Natural killer cell (primary cell): ENCODE measurements around the gene IL1RAPL1. TPM values are rescaled to one million over a fixed set of nuclear protein-coding genes. Genes with fewer than 3 reads are reported as not detected.

Experiments
- ATAC-seq, 3 donors: fragments of 150-1000 bp in 2 of 3; fragments of 200-7000 bp in 1 of 3; cut with Tn5 transposase; 1 replicate in 1 of 3; 2 replicates in 2 of 3; pipeline ENCODE4 v1.10.0; 2021; ENCODE audit warnings: mild to moderate bottlenecking in 2 of 3, moderate library complexity in 2 of 3
- DNase-seq, 2 donors: peaks; one replicate each; pipeline versions ENCODE4 v3.0.0 to v3.0.0-alpha.2; 2013 to 2021; ENCODE audit warnings: mixed read lengths in 1 of 2
- H3K27ac ChIP-seq: one replicate; pipeline ENCODE4 v1.5.1; 2013; ENCODE audit warnings: mild to moderate bottlenecking, low read length
- H3K27me3 ChIP-seq: one replicate; pipeline ENCODE4 v1.6.1; 2013; ENCODE audit warnings: low read length; ENCODE audit not compliant: control insufficient read depth, insufficient read depth
- H3K36me3 ChIP-seq: one replicate; pipeline ENCODE4 v1.6.1; 2013; ENCODE audit warnings: low read length; ENCODE audit not compliant: control insufficient read depth, insufficient read depth
- H3K4me1 ChIP-seq: one replicate; pipeline ENCODE4 v1.6.1; 2013; ENCODE audit warnings: low read length; ENCODE audit not compliant: control insufficient read depth, insufficient read depth
- H3K4me3 ChIP-seq: one replicate; pipeline ENCODE4 v1.5.1; 2013; ENCODE audit warnings: low read length
- H3K9me3 ChIP-seq: one replicate; pipeline ENCODE4 v1.6.1; 2013; ENCODE audit warnings: low read length; ENCODE audit not compliant: control insufficient read depth, insufficient read depth
- H3K27ac Mint-ChIP-seq, 2 donors: one replicate each; pipeline ENCODE4 v1.8.0; 2022; ENCODE audit warnings: mild to moderate bottlenecking in 2 of 2, mixed read lengths in 2 of 2, moderate library complexity in 1 of 2
- H3K27me3 Mint-ChIP-seq, 2 donors: one replicate each; pipeline ENCODE4 v1.8.0; 2022; ENCODE audit warnings: low read depth in 2 of 2, mixed read lengths in 2 of 2
- H3K36me3 Mint-ChIP-seq: one replicate; pipeline ENCODE4 v1.8.0; 2022; ENCODE audit warnings: mixed read lengths
- H3K4me1 Mint-ChIP-seq, 2 donors: one replicate each; pipeline ENCODE4 v1.8.0; 2022; ENCODE audit warnings: mixed read lengths in 2 of 2
- H3K4me3 Mint-ChIP-seq: one replicate; pipeline ENCODE4 v1.8.0; 2022; ENCODE audit warnings: mild to moderate bottlenecking, moderate library complexity, mixed read lengths
- H3K9me3 Mint-ChIP-seq, 2 donors: one replicate each; pipeline ENCODE4 v1.8.0; 2022; ENCODE audit warnings: mixed read lengths in 2 of 2
- WGBS: methylation state at CpG from one replicate; pipeline ENCODE4 v1.1.7; 2013; ENCODE audit warnings: missing lambda C conversion rate; ENCODE audit not compliant: insufficient coverage; 5-methylcytosine and 5-hydroxymethylcytosine counted together
- intact Hi-C: fragments of 100-400 bp; cut with micrococcal nuclease; formaldehyde crosslinking; loops from one replicate; pipeline ENCODE4 v1.14.2; 2022
- total RNA-seq, 4 donors: library from RNA; stranded (reverse); fragments of 120-200 nt in 1 of 4; gene quantifications; one replicate each; pipeline versions ENCODE4 v1.2.3 to v1.2.4, GENCODE V29; 2013 to 2022
- TF ChIP-seq, protein P1 (sequence below): fragments of 200-600 bp; IDR thresholded peaks from one replicate; pipeline ENCODE4 v1.8.0; 2022; ENCODE audit warnings: antibody characterized with exemption

Gene IL1RAPL1
- total RNA-seq, 3 donors from 2014 or later (not counting 1 experiment from before 2014, with no cell fraction given) = not detected

DNA sequence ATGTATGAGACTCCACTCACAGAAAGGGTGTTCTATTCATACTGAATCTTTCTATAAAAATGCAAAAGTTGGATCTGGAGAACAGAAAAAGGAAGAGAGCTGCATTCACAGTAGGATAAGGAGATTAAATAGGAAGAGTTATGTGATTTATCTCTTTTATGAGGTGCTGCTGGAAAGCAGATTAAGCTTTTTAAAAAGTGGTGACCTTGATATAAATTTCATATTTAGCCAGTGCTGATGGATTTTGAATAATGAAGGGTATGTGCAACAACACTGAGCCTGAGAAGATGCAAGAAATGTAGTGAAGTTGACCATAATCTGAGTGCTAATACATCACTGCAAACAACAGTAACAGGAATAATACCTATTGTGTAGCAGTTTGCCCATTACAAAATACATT lies 795.6 kb downstream of the IL1RAPL1 start:
- TF ChIP-seq, protein P1, sequence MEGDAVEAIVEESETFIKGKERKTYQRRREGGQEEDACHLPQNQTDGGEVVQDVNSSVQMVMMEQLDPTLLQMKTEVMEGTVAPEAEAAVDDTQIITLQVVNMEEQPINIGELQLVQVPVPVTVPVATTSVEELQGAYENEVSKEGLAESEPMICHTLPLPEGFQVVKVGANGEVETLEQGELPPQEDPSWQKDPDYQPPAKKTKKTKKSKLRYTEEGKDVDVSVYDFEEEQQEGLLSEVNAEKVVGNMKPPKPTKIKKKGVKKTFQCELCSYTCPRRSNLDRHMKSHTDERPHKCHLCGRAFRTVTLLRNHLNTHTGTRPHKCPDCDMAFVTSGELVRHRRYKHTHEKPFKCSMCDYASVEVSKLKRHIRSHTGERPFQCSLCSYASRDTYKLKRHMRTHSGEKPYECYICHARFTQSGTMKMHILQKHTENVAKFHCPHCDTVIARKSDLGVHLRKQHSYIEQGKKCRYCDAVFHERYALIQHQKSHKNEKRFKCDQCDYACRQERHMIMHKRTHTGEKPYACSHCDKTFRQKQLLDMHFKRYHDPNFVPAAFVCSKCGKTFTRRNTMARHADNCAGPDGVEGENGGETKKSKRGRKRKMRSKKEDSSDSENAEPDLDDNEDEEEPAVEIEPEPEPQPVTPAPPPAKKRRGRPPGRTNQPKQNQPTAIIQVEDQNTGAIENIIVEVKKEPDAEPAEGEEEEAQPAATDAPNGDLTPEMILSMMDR = no peak
- Mint-ChIP-seq H3K36me3 (peaks cover 6% of the 10 kb centered on the region), H3K4me3 (no peak overlapping the region), H3K9me3 (peaks cover 4 to 6% of the 10 kb centered on the region in 2 donors), H3K4me1 (no peaks in the 10 kb centered on the region), H3K27ac (no peak overlapping the region), H3K27me3 (no peaks in the 10 kb centered on the region)
- H3K4me1 ChIP-seq = no peaks in the 10 kb centered on the region
- no peak for DNase-seq
- no peak overlapping the region for H3K27ac ChIP-seq
- peaks cover 5% of the 10 kb centered on the region for H3K9me3 ChIP-seq
- H3K27me3 ChIP-seq = no peaks in the 10 kb centered on the region
- ATAC-seq = no peak
- H3K36me3 ChIP-seq = no peaks in the 10 kb centered on the region
- H3K4me3 ChIP-seq = no peak overlapping the region
- intact Hi-C loops = no loop called here

DNA sequence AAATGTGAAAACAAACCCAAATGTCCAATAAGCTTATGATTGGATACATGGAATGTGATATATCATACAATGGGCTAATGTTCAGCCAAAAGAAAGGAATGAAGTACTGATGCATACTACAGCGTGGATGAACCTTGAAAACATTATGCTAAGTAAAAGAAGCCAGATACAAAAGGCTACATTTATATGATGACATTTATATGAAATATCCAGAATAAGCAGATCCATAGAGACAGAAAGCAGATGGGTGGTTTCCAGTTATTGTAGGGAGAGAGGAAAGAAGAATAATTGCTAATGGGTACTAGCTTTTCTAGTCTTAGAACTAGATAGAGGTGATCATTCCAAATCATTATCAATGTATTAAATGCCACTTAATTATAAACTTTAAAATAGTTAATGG lies 801.3 kb downstream of the IL1RAPL1 start:
- 80% methylated on average over 1 of the region's 1 CpG for WGBS
- Mint-ChIP-seq H3K36me3 (peaks cover 6% of the 10 kb centered on the region), H3K9me3 (peaks cover 5 to 8% of the 10 kb centered on the region in 2 donors), H3K4me1 (no peaks in the 10 kb centered on the region), H3K27ac (no peak overlapping the region), H3K4me3 (no peak overlapping the region), H3K27me3 (no peaks in the 10 kb centered on the region)
- Histone ChIP-seq H3K9me3 (no peaks in the 10 kb centered on the region), H3K36me3 (no peaks in the 10 kb centered on the region), H3K4me3 (no peak overlapping the region), H3K27ac (no peak overlapping the region), H3K4me1 (no peaks in the 10 kb centered on the region), H3K27me3 (no peaks in the 10 kb centered on the region)
- intact Hi-C loops = no loop called here
- no peak for ATAC-seq
- DNase-seq = no peak
- TF ChIP-seq, protein P1 = no peak

DNA sequence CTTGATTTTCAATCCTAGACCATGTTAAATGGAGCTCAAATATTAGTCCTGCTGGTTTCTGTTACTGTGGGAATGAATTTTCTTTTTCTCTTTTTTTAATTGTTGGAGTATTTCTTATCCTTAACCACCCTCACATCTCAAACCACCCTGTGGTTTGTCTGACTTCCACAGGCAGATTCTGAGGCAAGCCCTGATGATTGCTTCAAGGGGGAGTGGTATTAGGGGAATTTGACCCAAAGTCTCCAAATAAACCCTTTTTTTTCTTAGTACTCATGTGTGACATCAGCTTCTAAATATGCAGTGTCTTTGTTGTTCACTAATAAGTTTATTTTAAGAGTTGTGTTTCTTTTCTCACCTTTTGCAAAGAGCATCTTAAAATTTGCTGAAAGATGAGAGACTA lies 810.3 kb downstream of the IL1RAPL1 start:
- peaks cover 0 to 2% of the 10 kb centered on the region in 2 donors for H3K9me3 Mint-ChIP-seq
- H3K27ac ChIP-seq = no peak overlapping the region
- H3K27ac Mint-ChIP-seq = no peak overlapping the region
- H3K27me3 Mint-ChIP-seq = no peaks in the 10 kb centered on the region
- no peak for DNase-seq
- TF ChIP-seq, protein P1 = no peak
- no peak overlapping the region for H3K4me3 Mint-ChIP-seq
- intact Hi-C loops = no loop called here
- no peak for ATAC-seq
- no peak overlapping the region for H3K4me3 ChIP-seq
- H3K36me3 Mint-ChIP-seq = no peaks in the 10 kb centered on the region
- no peaks in the 10 kb centered on the region for H3K4me1 Mint-ChIP-seq
- H3K36me3 ChIP-seq = no peaks in the 10 kb centered on the region
- H3K4me1 ChIP-seq = no peaks in the 10 kb centered on the region
- no peaks in the 10 kb centered on the region for H3K27me3 ChIP-seq
- H3K9me3 ChIP-seq = no peaks in the 10 kb centered on the region

DNA sequence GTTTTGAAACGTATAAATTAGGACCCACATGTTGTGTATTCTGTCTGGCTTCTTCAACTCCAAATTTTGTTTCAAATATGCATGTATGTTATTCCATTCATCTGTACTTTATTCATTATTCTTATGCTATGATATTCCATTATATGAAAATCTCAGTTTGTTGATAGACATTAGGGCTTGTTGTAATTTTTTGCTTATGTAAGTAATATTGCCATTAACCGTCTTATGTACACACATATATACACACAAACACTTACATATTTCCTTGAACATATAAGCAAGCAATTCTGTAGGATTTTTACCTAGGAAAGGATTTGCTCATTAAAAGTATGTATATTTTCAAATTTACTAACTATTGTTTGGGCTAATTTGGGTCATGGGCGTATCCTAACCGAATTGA lies 820.1 kb downstream of the IL1RAPL1 start:
- intact Hi-C loops = no loop called here
- no peak overlapping the region for H3K27ac ChIP-seq
- no peak overlapping the region for H3K27ac Mint-ChIP-seq
- no peaks in the 10 kb centered on the region for H3K27me3 Mint-ChIP-seq
- no peaks in the 10 kb centered on the region for H3K36me3 Mint-ChIP-seq
- no peaks in the 10 kb centered on the region for H3K9me3 ChIP-seq
- DNase-seq (no peak), ATAC-seq (no peak)
- H3K4me1 Mint-ChIP-seq = no peaks in the 10 kb centered on the region
- H3K9me3 Mint-ChIP-seq = peaks cover 3 to 9% of the 10 kb centered on the region in 2 donors
- TF ChIP-seq, protein P1 = no peak
- no peaks in the 10 kb centered on the region for H3K4me1 ChIP-seq
- H3K27me3 ChIP-seq = no peaks in the 10 kb centered on the region
- WGBS = no CpG with 5 or more reads among the region's 4 CpGs
- no peak overlapping the region for H3K4me3 Mint-ChIP-seq
- no peak overlapping the region for H3K4me3 ChIP-seq
- H3K36me3 ChIP-seq = no peaks in the 10 kb centered on the region
